OCI-LY1 (cell line): ENCODE data around the gene LSS.

ENCODE experiments used
- H2AFZ ChIP-seq: fragments of 200-600 bp; sonication (generic), shearing (Covaris generic); 2 replicates; pipeline ENCODE4 v1.6.0; 2014; ENCODE audit warnings: antibody characterized with exemption, mild to moderate bottlenecking, low read length
- H3F3A ChIP-seq: fragments of 200-600 bp; sonication (generic), shearing (Covaris generic); 2 replicates; pipeline ENCODE4 v1.6.0; 2014; ENCODE audit warnings: mild to moderate bottlenecking, antibody characterized with exemption, low read length, moderate library complexity; ENCODE audit not compliant: insufficient read depth
- H3K27ac ChIP-seq: fragments of 200-600 bp; sonication (generic); 2 replicates; pipeline ENCODE4 v1.5.1; 2014; ENCODE audit warnings: low read length, mixed run types, mild to moderate bottlenecking, low read depth; ENCODE audit not compliant: poor library complexity, severe bottlenecking
- H3K27me3 ChIP-seq: fragments of 200-600 bp; sonication (generic); 2 replicates; pipeline ENCODE4 v1.6.0; 2014; ENCODE audit warnings: antibody characterized with exemption, mild to moderate bottlenecking, low read length, moderate library complexity; ENCODE audit not compliant: insufficient read depth
- H3K36me3 ChIP-seq: fragments of 200-600 bp; sonication (generic); 2 replicates; pipeline ENCODE4 v1.6.1; 2014; ENCODE audit warnings: mild to moderate bottlenecking, antibody characterized with exemption, low read length, moderate library complexity, mixed read lengths; ENCODE audit not compliant: insufficient read depth
- H3K4me1 ChIP-seq: fragments of 200-600 bp; sonication (generic); 2 replicates; pipeline ENCODE4 v1.5.1; 2014; ENCODE audit warnings: mild to moderate bottlenecking, low read length, moderate library complexity; ENCODE audit not compliant: insufficient read depth, severe bottlenecking
- H3K4me2 ChIP-seq: fragments of 200-600 bp; sonication (generic), shearing (Covaris generic); 2 replicates; pipeline ENCODE4 v1.6.1; 2014; ENCODE audit warnings: low read length
- H3K4me3 ChIP-seq: fragments of 200-600 bp; sonication (generic); 2 replicates; pipeline ENCODE4 v1.5.1; 2014; ENCODE audit warnings: low read length, low read depth, mild to moderate bottlenecking, mixed read lengths; ENCODE audit not compliant: poor library complexity, severe bottlenecking
- H3K79me2 ChIP-seq: fragments of 200-600 bp; shearing (Covaris generic); 2 replicates; pipeline ENCODE4 v1.6.1; 2016; ENCODE audit warnings: mixed run types, low read length, mixed read lengths; ENCODE audit not compliant: insufficient read depth
- H3K9ac ChIP-seq: fragments of 200-600 bp; sonication (generic), shearing (Covaris generic); 2 replicates; pipeline ENCODE4 v1.6.1; 2014; ENCODE audit warnings: mild to moderate bottlenecking, low read length, mixed read lengths
- H3K9me2 ChIP-seq: fragments of 200-600 bp; sonication (generic), shearing (Covaris generic); 2 replicates; pipeline ENCODE4 v1.6.1; 2014; ENCODE audit warnings: low read depth, mild to moderate bottlenecking, low read length, mixed read lengths
- H3K9me3 ChIP-seq: fragments of 200-600 bp; shearing (Covaris generic); 2 replicates; pipeline ENCODE4 v1.6.1; 2014; ENCODE audit warnings: low read length, mixed read lengths
- H4K20me1 ChIP-seq: fragments of 200-600 bp; sonication (generic), shearing (Covaris generic); 2 replicates; pipeline ENCODE4 v1.6.0; 2016; ENCODE audit warnings: mild to moderate bottlenecking, low read length; ENCODE audit not compliant: insufficient read depth
- CTCF ChIP-seq: fragments of 200-600 bp; sonication (generic), shearing (Covaris generic); IDR thresholded peaks from 2 replicates; pipeline ENCODE4 v1.5.1; 2017; ENCODE audit warnings: mild to moderate bottlenecking, antibody characterized with exemption, low read length, moderate library complexity, mixed read lengths
- EZH2 ChIP-seq: fragments of 200-600 bp; sonication (generic), shearing (Covaris generic); IDR thresholded peaks from 2 replicates; pipeline ENCODE4 v1.8.0; 2017; ENCODE audit warnings: borderline replicate concordance, mixed run types, mild to moderate bottlenecking, antibody characterized with exemption, low read length, moderate library complexity, mixed read lengths

The LSS gene

DNA sequence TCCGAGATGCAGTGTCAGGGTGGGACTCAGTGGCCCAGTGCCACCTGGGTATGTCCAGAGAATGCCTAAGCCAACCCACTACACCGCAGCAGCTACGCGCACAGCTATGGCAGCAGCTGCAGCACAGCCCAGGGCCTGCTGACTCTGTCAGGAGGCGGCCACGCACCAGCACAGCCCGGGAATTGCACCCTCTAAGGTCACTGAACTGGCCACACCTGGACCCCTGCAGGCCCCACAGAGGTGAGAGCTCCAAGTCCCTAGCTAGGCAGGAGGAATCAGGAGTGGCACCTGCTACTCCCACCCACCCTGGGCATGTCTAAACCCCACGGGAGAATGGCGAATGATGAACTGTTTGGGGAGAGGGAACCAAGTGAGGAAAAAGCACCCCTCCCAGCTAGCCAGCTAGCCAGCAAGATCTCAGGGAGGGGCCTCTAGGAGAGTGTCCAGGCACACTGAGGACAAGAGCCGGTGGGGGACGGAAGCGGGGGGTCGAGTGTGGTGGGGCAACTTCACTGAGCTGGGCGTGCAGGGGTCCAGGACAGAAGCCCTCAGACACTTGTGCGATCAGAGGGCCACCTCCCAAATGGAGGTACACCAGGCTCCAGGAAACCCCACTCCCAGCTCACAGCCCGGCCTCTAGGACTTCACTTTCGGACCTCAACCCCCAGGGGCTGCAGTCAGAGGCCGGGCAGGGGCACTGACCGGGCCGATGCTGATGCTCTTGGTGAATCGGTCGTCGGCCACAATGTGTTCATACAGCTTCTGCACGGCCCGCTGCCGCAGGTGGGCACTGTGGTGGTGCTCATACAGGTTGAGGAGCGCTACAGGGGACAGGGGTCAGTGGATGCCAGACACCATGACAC is 13.9 kb downstream of the LSS start:
- H3K27me3 ChIP-seq: no peaks in the 10 kb centered on the region
- no peaks in the 10 kb centered on the region for H3K9me2 ChIP-seq
- H4K20me1 ChIP-seq: no peaks in the 10 kb centered on the region
- H3K4me1 ChIP-seq: no peaks in the 10 kb centered on the region
- H3K36me3 ChIP-seq: peaks cover 65% of the 10 kb centered on the region
- no peak overlapping the region for H3K4me3 ChIP-seq
- H3K27ac ChIP-seq: no peak overlapping the region
- no peak overlapping the region for H3K9ac ChIP-seq
- no peaks in the 10 kb centered on the region for H3K9me3 ChIP-seq
- no peaks in the 10 kb centered on the region for H3F3A ChIP-seq
- TF ChIP-seq EZH2 (no peak), CTCF (no peak)
- no peak overlapping the region for H2AFZ ChIP-seq
- H3K4me2 ChIP-seq: no peak overlapping the region
- H3K79me2 ChIP-seq: no peaks in the 10 kb centered on the region

- Histone ChIP-seq H3K36me3 (peaks cover 61% of the 10 kb centered on the region), H3K27me3 (no peaks in the 10 kb centered on the region), H3K9me2 (no peaks in the 10 kb centered on the region), H2AFZ (no peak overlapping the region), H3K4me3 (no peak overlapping the region), H3K4me1 (no peaks in the 10 kb centered on the region), H4K20me1 (no peaks in the 10 kb centered on the region), H3K79me2 (no peaks in the 10 kb centered on the region), H3K9ac (no peak overlapping the region), H3F3A (no peaks in the 10 kb centered on the region), H3K27ac (no peak overlapping the region), H3K4me2 (no peak overlapping the region), H3K9me3 (no peaks in the 10 kb centered on the region)
- no peak for TF ChIP-seq CTCF
- no peak for TF ChIP-seq EZH2
Measured at GRCh38 chr21:46213620-46214286, 14.8 kb downstream of the LSS start.

DNA sequence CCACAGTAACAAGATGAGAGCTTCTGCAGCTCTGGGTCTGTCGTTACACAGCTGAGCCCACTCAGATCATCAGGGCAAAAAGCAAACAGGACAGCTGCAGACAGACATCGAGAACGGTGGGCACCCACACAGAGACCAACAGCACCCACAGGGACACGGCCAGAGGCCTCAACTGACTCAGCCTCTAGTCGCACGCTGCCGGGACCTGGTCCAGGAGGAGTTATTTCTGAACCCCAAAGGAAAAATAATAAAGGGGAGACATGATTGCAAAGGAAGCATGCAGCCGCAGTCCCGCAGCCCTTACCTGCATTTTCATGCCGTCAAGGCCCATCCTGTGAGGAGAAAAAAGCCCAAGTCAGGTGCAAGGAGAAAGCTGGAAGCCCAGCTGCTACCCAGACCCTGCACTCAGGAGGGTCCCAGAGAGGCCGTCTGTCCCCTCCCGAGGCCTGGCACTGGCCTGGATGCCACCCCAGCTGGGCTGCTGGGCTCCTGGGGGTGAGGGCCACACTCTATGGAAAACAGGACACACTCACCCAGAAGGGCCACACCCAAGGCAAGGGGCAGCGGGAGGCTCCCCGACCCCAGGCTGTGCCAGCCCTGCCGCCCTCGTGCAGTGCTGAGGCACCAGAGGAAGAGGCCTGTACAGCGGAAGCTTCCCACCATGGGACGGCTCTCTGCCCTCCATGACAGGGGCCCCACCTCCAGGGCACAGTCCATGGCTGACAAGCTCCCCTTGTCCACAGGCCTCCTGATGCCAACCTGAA is 15.7 kb downstream of the LSS start:
- no peaks in the 10 kb centered on the region for H3K9me3 ChIP-seq

More for the DNA sequence above, 15.7 kb downstream of the LSS start:
- H2AFZ ChIP-seq: no peak overlapping the region
- no peaks in the 10 kb centered on the region for H3K9me2 ChIP-seq
- H3K4me3 ChIP-seq: no peak overlapping the region
- H3K9ac ChIP-seq: no peak overlapping the region
- H4K20me1 ChIP-seq: no peaks in the 10 kb centered on the region
- H3K4me1 ChIP-seq: no peaks in the 10 kb centered on the region
- H3K27me3 ChIP-seq: no peaks in the 10 kb centered on the region
- no peak overlapping the region for H3K27ac ChIP-seq
- peaks cover 70% of the 10 kb centered on the region for H3K36me3 ChIP-seq
- no peaks in the 10 kb centered on the region for H3K79me2 ChIP-seq
- no peaks in the 10 kb centered on the region for H3F3A ChIP-seq
- no peak for TF ChIP-seq CTCF
- TF ChIP-seq EZH2: no peak
- H3K4me2 ChIP-seq: no peak overlapping the region
